T47D (cell line): ENCODE measurements around the gene CFAP54.

Experiments used
- DNase-seq, 2 experiments: peaks; one replicate each; pipeline versions ENCODE4 v3.0.0 to v3.0.0-alpha.2; 2011 to 2012; ENCODE audit warnings: low read depth in 1 of 2, low spot score in 1 of 2
- JUND ChIP-seq: IDR thresholded peaks from 2 replicates; pipeline ENCODE4 v1.6.1; 2012; ENCODE audit warnings: low read depth
- in situ Hi-C: cut with HindIII; loops from 2 replicates; pipeline ENCODE4 v1.10.0; 2016; ENCODE audit warnings: low sequenced_read_pairs, low pct_unique_long_range_greater_than_20kb

CFAP54 gene

DNA sequence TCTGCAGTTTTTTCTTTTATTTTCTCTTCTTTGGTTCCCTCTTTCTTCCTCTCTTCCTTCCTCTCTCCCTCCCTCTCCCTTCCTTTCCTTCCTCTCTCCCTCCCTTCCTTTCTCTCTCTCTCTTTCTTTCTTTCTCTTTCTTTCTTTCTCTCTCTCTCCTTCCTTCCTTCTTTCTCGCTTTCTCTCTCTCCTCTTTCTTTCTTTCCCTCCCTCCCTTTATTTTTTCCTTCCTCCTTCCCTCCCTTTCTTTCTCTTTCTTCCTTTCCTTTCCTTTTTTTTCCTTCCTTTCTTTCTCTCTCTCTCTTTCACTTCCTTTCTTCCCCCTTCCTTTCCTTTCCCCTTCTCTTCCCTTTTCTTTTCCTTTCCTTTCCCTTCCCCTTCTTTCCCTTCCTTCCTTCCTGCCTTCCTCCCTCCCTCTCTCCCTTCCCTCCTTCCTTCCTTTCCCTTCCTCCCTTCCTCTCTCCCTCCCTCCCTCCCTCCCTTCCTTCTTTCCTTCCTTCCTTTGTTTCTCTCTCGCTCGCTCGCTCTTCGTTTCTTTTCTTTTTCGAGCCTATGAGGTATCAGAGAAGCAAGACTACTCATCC is 13.7 kb downstream of the CFAP54 start:
- no peak for DNase-seq
- TF ChIP-seq JUND, result no peak
- in situ Hi-C loops, result no loop called here

- DNase-seq, result no peak
- in situ Hi-C loops, result no loop called here
- no peak for TF ChIP-seq JUND
Observed at GRCh38 chr12:96503976-96504375, 14.6 kb downstream of the CFAP54 start.

GRCh38 chr12:96506776-96507175 is 17.4 kb downstream of the CFAP54 start:
- no peak for DNase-seq
- in situ Hi-C loops, result no loop called here
- TF ChIP-seq JUND, result no peak

DNA sequence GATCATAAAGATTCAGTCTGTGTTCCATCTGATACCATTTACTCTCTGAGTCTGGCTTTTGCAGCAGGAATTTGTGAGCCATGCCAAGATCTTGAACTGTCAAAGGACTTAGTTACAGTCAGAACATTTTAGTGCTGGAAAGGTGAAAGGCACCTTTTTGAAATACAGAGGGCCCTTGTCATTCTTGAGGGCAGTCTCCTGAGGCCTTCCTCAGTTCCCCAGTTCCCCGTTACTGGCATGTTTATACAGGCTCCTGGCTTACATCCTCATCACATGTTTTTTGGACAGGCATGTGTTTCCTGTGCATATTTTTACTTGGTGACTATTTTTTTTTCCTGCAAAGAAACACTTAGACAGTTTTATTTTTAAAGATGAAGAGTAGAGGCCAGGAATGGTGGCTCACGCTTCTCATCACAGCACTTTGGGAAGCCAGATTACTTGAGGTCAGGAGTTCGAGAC is 21.0 kb downstream of the CFAP54 start:
- in situ Hi-C loops, result no loop called here
- TF ChIP-seq JUND, result no peak
- DNase-seq, result no peak

GRCh38 chr12:96513166-96513565 is 23.8 kb downstream of the CFAP54 start:
- DNase-seq, result no peak
- in situ Hi-C loops, result no loop called here
- TF ChIP-seq JUND, result no peak

DNA sequence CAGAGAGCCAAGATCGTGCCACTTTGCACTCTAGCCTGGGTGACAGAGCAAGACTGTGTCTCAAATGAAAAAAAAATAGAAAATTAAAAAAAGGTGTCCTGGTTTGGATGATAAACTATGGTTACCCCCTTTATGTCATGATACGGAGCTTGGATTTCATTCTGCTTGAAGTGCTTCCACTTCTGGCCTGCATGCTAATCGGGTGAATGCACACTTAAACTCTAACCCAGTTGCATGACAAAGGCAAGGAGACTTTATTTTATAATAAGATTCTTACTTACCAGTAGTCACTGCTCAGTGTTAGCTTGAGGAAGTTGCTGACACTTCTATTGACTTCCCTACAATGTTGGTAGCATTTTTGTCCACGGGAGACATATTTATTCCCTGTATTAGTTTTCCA is 24.3 kb downstream of the CFAP54 start:
- no peak for TF ChIP-seq JUND
- in situ Hi-C loops, result no loop called here
- DNase-seq, result no peak

GRCh38 chr12:96514328-96514727 is 25.0 kb downstream of the CFAP54 start:
- DNase-seq, result no peak
- in situ Hi-C loops, result no loop called here
- no peak for TF ChIP-seq JUND

GRCh38 chr12:96516472-96517430 is 27.4 kb downstream of the CFAP54 start:
- in situ Hi-C loops, result no loop called here
- DNase-seq, result peak; percentile 37 to 85
- TF ChIP-seq JUND, result no peak

- in situ Hi-C loops, result no loop called here
- DNase-seq, result no peak
- no peak for TF ChIP-seq JUND
Observed at GRCh38 chr12:96520767-96521166, 31.4 kb downstream of the CFAP54 start.

DNA sequence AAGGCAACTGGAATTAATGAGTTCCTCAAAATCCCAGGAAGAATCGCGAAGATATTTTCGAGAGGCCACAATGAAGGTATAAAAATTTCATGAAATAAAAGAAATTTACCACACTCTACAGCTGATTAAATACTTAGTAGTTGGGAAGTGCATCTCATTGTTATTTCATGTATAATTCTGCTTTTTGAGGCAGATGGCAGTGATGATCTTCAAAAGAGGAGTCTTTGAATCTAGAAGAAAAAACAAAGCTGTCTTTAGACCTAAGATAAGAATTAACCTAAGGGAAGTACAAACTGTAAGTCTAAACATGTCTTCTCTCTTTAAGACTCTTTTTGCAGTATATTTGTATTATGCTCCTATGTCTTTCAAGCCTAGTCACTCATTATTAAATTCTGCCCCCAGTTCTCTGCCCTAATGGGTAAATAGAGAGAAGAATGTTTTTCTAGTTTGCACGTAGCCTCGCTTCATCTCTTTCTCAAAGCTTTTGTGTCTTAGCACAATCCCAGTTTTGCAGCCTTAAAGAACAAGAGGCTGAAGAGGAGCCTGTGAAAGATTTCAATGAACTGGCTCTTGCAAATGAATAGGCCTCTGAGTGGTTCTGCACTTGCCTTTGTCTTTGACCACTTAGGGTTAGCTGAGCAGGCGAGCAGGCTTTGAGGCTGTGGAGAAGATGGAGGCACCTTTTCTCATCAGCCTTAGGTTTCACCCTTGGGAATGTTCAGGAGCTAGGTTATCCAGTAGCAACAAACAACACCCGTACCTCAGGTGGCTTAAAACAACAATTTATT is 32.7 kb downstream of the CFAP54 start:
- in situ Hi-C loops, result no loop called here
- no peak for TF ChIP-seq JUND
- no peak for DNase-seq

DNA sequence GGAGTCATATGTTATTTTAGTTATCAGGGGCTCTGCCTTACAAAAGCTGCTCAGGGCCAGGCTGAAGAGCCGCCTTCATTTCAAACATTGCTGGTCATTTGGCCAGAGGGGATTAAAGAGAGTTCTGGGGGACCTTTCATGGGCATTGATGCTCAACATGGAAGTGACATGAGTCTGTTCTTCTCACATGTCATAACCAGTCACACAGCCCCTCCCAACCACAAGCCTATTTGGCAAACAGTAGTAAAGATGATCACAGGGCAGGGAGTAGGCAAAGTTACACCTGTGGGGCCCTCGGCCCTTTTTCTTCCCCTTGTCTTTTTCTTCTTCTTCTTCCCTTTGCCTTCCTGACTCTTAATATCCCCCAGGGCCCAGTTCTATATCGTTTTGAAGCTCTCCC is 33.3 kb downstream of the CFAP54 start:
- DNase-seq, result no peak
- in situ Hi-C loops, result no loop called here
- no peak for TF ChIP-seq JUND

DNA sequence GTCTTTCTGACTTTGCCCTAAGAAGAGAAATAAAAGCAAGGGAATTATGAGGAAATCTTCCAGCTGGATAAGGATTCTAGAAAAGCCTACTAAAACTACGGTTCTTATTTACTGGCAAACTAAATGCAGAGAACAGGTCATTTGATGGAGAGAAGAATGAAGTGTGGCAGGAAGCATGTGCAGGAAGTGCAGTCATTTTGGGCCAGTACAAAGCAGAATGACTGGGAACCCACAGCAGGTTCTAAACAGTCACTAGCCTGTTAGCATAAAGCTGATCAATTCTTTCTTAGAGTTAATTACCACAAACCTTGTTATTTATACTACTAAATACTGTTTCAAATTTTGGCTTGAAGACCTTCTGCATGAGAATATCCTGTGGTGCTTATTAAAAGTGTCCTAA is 36.7 kb downstream of the CFAP54 start:
- in situ Hi-C loops, result no loop called here
- TF ChIP-seq JUND, result no peak
- no peak for DNase-seq

DNA sequence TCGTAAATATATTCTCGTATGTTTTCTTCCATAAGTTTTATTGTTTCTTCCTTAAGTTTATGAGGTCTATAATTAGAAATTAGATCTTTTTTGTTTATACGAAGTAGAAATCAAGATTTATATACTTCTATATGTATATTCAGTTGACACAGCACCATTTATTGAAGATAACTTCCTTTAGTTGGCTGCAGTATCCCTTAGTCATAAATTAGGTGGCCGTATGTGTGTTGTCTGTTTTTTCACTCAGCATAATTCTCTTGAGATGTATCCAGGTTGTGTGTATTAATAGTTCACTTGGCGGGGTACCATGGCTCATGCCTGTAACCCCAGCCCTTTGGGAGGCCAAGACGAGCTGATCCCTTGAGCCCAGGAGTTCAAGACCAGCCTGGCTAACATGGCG is 40.5 kb downstream of the CFAP54 start:
- DNase-seq, result no peak
- TF ChIP-seq JUND, result no peak
- in situ Hi-C loops, result no loop called here
